Natural killer cell (primary cell): ENCODE data around the gene PHF8. TPM values are rescaled to one million over a fixed set of nuclear protein-coding genes. Genes with fewer than 3 reads are reported as not detected.

Experiments used
- ATAC-seq, 3 donors: fragments of 150-1000 bp in 2 of 3; fragments of 200-7000 bp in 1 of 3; cut with Tn5 transposase; 1 replicate in 1 of 3; 2 replicates in 2 of 3; pipeline ENCODE4 v1.10.0; 2021; ENCODE audit warnings: mild to moderate bottlenecking in 2 of 3, moderate library complexity in 2 of 3
- DNase-seq, 2 donors: peaks; one replicate each; pipeline versions ENCODE4 v3.0.0 to v3.0.0-alpha.2; 2013 to 2021; ENCODE audit warnings: mixed read lengths in 1 of 2
- H3K27ac ChIP-seq: one replicate; pipeline ENCODE4 v1.5.1; 2013; ENCODE audit warnings: mild to moderate bottlenecking, low read length
- H3K27me3 ChIP-seq: one replicate; pipeline ENCODE4 v1.6.1; 2013; ENCODE audit warnings: low read length; ENCODE audit not compliant: control insufficient read depth, insufficient read depth
- H3K36me3 ChIP-seq: one replicate; pipeline ENCODE4 v1.6.1; 2013; ENCODE audit warnings: low read length; ENCODE audit not compliant: control insufficient read depth, insufficient read depth
- H3K4me1 ChIP-seq: one replicate; pipeline ENCODE4 v1.6.1; 2013; ENCODE audit warnings: low read length; ENCODE audit not compliant: control insufficient read depth, insufficient read depth
- H3K4me3 ChIP-seq: one replicate; pipeline ENCODE4 v1.5.1; 2013; ENCODE audit warnings: low read length
- H3K9me3 ChIP-seq: one replicate; pipeline ENCODE4 v1.6.1; 2013; ENCODE audit warnings: low read length; ENCODE audit not compliant: control insufficient read depth, insufficient read depth
- H3K27ac Mint-ChIP-seq, 2 donors: one replicate each; pipeline ENCODE4 v1.8.0; 2022; ENCODE audit warnings: mild to moderate bottlenecking in 2 of 2, mixed read lengths in 2 of 2, moderate library complexity in 1 of 2
- H3K27me3 Mint-ChIP-seq, 2 donors: one replicate each; pipeline ENCODE4 v1.8.0; 2022; ENCODE audit warnings: low read depth in 2 of 2, mixed read lengths in 2 of 2
- H3K36me3 Mint-ChIP-seq: one replicate; pipeline ENCODE4 v1.8.0; 2022; ENCODE audit warnings: mixed read lengths
- H3K4me1 Mint-ChIP-seq, 2 donors: one replicate each; pipeline ENCODE4 v1.8.0; 2022; ENCODE audit warnings: mixed read lengths in 2 of 2
- H3K4me3 Mint-ChIP-seq: one replicate; pipeline ENCODE4 v1.8.0; 2022; ENCODE audit warnings: mild to moderate bottlenecking, moderate library complexity, mixed read lengths
- H3K9me3 Mint-ChIP-seq, 2 donors: one replicate each; pipeline ENCODE4 v1.8.0; 2022; ENCODE audit warnings: mixed read lengths in 2 of 2
- WGBS: methylation state at CpG from one replicate; pipeline ENCODE4 v1.1.7; 2013; ENCODE audit warnings: missing lambda C conversion rate; ENCODE audit not compliant: insufficient coverage; 5-methylcytosine and 5-hydroxymethylcytosine counted together
- intact Hi-C: fragments of 100-400 bp; cut with micrococcal nuclease; formaldehyde crosslinking; loops from one replicate; pipeline ENCODE4 v1.14.2; 2022
- total RNA-seq, 4 donors: library from RNA; stranded (reverse); fragments of 120-200 nt in 1 of 4; gene quantifications; one replicate each; pipeline versions ENCODE4 v1.2.3 to v1.2.4, GENCODE V29; 2013 to 2022
- TF ChIP-seq, protein P1 (sequence below): fragments of 200-600 bp; IDR thresholded peaks from one replicate; pipeline ENCODE4 v1.8.0; 2022; ENCODE audit warnings: antibody characterized with exemption

PHF8 gene
- total RNA-seq, 3 donors from 2014 or later (not counting 1 experiment from before 2014, with no cell fraction given) = 55.4 to 74.1 (median 72.6) TPM

DNA sequence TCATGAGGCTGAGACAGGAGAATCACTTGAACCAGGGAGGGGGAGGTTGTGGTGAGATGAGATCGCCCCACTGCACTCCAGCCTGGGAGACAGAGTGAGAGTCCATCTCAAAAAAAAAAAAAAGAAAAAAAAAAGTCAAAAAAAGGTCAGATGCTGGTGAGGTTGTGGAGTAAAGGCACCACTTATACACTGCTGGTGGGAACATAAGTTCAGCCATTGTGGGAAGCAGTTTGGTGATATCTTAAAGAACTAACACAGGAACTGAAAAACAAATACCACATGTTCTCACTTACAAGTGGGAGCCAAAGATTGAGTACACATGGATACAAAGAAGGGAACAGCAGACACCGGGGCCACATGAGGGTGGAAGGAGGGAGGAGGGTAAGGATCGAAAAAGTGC lies 149.0 kb downstream of the PHF8 start:
- H3K27me3 ChIP-seq = no peaks in the 10 kb centered on the region
- H3K27ac Mint-ChIP-seq = no peak overlapping the region
- ATAC-seq (no peak), DNase-seq (no peak)
- 100% methylated on average over 2 of the region's 3 CpGs for WGBS
- no peaks in the 10 kb centered on the region for H3K9me3 Mint-ChIP-seq
- intact Hi-C loops = no loop called here
- H3K4me1 Mint-ChIP-seq = no peaks in the 10 kb centered on the region
- TF ChIP-seq, protein P1, sequence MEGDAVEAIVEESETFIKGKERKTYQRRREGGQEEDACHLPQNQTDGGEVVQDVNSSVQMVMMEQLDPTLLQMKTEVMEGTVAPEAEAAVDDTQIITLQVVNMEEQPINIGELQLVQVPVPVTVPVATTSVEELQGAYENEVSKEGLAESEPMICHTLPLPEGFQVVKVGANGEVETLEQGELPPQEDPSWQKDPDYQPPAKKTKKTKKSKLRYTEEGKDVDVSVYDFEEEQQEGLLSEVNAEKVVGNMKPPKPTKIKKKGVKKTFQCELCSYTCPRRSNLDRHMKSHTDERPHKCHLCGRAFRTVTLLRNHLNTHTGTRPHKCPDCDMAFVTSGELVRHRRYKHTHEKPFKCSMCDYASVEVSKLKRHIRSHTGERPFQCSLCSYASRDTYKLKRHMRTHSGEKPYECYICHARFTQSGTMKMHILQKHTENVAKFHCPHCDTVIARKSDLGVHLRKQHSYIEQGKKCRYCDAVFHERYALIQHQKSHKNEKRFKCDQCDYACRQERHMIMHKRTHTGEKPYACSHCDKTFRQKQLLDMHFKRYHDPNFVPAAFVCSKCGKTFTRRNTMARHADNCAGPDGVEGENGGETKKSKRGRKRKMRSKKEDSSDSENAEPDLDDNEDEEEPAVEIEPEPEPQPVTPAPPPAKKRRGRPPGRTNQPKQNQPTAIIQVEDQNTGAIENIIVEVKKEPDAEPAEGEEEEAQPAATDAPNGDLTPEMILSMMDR = no peak
- H3K27me3 Mint-ChIP-seq = peaks cover 0 to 3% of the 10 kb centered on the region in 2 donors
- H3K4me3 Mint-ChIP-seq = no peak overlapping the region
- no peaks in the 10 kb centered on the region for H3K36me3 Mint-ChIP-seq
- H3K36me3 ChIP-seq = no peaks in the 10 kb centered on the region
- no peaks in the 10 kb centered on the region for H3K9me3 ChIP-seq
- no peak overlapping the region for H3K27ac ChIP-seq
- no peaks in the 10 kb centered on the region for H3K4me1 ChIP-seq
- H3K4me3 ChIP-seq = no peak overlapping the region

Other genes starting within 250 kb of the PHF8 start
- gene FAM120C, start 138.8 kb upstream of the PHF8 start, total RNA-seq = 10 to 100 TPM in 2 of 3 donors, 1 to 10 TPM in 1; 9.5 to 15.4 (median 11.8) TPM